ENCODE results near the gene ZNF628.

ZNF628 gene

DNA sequence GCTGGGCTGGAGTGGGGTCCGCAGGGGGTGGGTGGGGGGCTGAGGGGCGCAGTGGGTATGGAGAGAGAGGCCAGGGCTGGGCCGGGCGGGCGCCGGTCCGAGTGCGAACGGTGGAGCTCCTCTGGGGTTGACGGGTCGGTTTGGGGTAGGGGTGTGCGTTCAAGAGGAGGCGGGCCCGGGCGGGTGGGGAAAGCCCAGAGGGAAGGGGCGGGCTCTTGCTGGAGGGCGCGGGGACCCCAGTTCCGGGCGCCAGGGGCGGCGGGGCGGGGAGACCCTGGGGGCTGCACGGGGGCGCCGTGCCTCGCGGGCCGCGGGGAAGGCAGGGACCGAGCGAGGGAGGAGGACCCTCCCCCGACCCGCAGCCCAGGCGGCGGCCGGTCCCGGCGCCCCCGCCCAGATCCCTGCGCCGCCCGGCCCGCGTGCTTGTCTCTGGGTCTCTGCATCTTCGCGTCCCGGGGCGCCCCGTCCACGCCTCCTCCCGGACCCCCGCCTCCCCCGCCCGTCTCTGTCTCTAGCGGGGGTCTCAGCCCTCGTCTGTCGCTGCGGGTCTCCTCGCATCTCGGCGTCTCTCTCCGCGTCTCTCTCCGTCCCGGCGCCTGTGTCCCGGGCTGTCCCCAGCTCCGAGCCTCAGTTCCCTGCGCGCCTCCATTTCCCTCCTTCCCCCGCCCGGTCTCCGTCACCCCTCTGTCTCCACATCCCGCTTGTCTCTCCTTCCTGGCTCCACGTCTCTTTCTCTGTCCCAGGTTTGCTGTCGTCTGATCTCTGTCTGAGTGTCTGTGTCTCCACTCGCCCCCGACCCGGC, 25.1 kb upstream of the ZNF628 start:
- no peak for DNase-seq

DNA sequence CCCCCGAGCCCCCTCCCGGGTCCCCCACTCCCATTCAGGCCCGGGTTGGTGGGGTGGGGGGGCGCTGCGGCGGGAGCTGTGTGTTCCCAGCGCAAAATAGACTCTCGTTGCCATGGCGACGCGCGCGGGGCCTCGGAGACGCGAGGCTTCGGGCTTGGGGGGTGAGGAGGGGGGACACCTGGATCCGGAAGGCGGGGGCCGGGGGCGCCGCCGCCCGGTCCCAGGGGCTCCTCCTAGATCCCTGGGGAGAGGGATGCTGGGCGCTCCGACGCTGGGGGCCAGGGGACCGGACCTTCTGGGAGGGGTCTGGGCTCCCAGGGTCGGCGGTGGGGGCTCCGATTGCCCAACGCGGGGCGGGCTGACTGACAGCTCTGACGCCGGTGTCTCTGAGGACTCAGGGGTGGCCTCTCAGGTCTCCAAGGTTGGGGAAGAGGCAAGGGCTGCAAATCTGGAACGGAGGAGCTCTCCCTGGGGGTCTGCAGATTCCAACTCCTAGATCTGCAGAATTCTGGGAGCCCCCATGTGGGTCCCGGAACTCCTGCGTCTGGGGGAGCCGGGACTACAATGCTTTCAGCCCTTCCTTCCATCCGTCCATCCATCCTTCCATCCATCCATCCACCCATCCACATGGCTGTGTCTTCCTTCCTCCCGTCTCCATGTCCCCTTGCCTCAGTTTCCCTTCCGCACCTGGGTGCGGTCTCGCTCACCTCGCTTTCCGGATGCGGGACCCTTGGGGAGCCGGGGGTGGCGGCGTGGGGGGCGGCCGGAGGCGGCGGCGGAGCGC, 24.3 kb upstream of the ZNF628 start:
- DNase-seq = no peak

GRCh38 chr19:55452749-55453346, 23.6 kb upstream of the ZNF628 start:
- no peak for DNase-seq

DNA sequence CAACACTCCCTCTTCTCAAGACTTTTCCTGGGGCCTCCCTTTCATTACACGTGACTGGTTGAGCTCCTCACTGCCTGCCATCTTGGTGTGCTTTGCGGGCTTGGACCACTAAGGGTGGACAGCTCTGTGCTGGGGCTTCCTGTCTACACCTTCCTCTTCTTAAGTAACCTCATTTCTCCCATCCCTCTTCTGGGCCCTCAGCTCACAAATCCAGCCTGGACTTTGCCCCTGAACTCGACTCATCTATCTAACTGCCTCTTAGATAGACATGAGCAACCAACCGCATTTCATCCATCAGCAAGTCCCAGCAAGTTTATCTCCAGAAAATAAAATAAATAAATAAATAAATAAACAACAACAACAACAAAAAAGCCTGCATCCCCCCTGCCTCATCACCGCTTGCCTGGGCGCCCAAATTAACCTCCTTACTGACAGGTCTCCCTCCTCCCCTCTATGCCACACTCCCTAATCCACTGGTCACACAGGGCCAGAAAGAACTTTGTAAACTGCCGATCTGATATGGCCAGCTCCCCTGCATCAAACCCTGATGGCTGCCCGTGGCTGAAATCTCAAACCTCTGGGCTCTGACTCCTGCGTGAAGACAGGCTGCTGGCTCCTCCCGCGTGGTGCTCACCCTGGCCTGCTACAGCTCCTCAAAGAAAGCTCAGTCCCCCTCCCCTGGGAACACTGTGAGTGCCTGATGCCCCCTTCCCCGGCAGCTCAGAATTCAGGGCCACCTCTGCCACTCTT, 22.7 kb upstream of the ZNF628 start:
- DNase-seq = no peak

GRCh38 chr19:55454787-55455243, 21.6 kb upstream of the ZNF628 start:
- no peak for DNase-seq

GRCh38 chr19:55455576-55456235, 20.7 kb upstream of the ZNF628 start:
- DNase-seq = no peak

- DNase-seq = no peak
Measured at GRCh38 chr19:55456347-55456746, 20.1 kb upstream of the ZNF628 start.

GRCh38 chr19:55457683-55458457, 18.5 kb upstream of the ZNF628 start:
- no peak for DNase-seq

GRCh38 chr19:55459551-55459949, 16.9 kb upstream of the ZNF628 start:
- no peak for DNase-seq

DNA sequence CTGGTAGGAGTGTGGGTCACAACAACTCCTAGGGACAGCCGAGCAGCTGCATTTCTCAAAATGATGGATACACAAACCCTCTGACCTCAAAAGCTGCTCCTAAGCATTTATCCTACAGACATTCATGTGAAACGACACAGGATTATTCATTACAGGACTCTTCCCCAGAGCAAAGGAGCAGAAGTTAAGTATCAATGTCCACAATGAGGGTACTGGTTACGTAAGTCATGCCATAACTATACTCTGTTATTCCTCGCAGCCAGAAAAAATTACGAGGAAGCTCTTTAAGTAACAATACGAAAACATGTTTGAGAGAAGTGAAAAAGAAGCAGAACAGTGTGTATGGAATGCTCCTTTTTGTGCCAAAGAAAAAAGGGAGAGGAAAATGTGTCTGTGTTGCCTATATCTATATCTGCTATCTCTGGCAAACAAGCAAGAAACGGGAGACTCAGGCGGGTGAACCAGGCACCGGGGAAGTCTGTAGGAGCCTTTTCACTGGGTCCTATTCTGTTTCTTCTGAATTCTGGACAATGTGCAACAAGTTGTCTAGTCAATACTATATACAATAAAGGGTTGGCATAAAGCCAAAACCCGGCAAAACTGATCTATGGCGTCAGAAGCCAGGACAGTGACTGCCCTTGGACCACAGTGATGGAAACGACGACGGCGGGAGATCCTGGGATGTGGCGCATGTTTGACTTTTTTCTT, 16.3 kb upstream of the ZNF628 start:
- no peak for DNase-seq

DNA sequence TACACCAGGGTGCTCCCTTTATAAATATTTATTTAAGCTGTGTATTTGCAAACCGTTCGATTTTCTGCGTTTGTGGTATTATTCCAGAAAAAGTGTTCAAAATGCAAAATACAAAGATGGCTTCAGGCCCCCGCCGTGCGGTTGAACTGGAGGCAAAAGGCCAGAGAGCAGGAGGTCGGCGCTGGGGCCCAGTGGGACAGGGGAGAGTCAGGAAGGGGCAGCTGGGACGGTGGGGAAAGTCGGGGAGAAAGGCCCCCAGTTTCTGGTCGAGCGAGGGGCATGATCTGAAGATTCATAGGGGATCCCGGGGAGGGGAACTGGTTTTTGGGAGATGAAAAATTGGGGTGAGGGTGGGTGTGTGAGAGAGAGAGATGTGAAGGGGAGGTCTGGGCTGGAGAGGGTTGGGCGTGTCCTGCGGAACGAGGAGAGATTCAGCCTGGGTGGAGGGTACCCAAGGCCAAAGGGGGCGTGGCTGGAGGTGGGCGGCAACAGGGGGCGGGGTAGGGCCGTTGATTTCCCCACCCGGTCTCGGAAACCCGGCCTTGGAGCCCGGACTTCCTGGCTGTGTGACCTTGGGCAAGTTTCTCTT, 15.7 kb upstream of the ZNF628 start:
- DNase-seq = no peak

GRCh38 chr19:55461259-55461973, 15.0 kb upstream of the ZNF628 start, which contains the start of gene ISOC2:
ISOC2 (minus strand) TSS chr19:55461642; CDS start chr19:55456486, 5,156 bp downstream.
- peak; percentile 97 for DNase-seq

DNA sequence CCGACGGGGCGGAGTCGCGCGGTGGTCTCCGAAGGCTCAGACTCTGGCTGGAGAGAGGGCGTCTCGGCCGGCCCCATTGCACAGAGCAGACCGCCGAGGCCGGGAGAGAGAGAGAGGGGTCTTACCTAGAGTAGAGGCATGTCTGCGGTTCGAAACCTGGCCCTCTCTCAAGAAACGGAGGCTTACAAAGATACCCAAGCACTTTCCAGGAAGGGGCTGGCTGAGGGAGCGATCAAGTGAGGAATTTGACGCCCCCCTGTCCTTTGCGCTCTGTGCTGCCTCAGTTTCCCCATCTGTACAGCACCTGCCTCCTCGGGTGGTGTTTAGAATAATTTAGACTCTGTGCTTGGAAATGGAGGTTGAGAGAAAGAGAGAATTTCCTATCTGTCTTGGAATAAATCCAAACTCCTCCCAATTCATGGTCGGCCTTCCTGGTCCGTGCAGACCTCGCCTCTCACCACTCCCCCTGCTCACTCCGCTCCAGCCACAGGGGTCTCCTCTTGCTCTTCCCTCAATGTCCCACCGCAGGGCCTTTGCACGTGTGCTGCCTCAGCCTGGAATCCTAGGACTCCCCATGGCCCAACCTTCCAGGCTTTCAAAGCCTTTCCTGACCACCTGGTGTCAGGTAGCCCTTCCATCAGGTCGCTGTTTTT, 14.3 kb upstream of the ZNF628 start:
- no peak for DNase-seq

GRCh38 chr19:55462722-55463121, 13.7 kb upstream of the ZNF628 start:
- no peak for DNase-seq

DNA sequence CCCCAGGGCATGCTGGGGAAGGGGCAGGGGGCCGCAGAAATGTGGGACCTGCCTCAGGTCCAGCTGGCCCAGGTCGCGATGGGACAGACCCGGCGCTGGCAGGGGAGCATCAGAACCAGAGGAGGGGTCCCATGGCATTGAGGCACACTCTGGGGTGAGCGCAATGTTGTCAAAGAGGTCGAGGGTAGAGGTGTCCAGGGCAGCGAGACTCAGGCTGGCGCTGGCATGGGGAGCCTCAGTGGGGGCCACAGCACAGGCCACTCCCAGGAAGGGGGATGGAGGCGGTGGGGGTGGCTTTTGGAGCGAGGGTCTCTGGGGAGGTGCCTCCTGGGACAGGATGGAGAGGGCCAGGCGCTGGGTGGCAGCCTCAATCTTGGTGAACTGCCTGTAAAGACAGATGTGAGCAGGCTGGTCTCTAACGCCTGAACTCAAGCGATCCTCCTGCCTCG, 12.8 kb upstream of the ZNF628 start:
- no peak for DNase-seq

DNA sequence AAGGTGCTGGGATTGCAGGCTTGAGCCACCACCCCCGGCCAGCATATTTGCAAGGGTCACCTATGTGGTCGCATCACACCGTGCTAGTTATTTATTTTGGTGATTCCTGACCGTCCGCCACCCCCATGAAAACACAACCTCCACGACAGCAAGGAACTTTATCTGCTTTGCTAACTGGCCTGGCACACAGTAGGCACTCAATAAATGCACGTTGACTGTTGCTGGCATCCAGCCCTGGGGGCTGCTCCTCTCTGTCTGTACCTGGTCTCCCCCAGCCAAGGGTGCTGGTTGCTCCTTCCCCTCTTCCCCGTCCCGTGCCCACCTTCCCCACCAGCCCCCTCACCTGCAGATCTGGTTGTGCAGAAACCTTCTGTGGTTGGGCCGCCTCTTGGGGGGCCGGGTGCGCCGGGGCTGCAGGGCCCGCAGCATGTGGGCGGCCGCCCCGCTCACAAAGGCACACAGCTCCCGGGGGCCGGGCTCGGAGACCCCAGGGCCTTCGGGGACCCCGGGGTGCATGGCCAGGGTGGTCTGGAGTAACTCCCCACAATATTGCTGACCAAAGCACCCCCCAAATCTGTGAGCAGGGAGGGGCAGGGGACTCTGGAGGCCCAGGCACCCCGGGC, 12.3 kb upstream of the ZNF628 start:
- DNase-seq = no peak

DNA sequence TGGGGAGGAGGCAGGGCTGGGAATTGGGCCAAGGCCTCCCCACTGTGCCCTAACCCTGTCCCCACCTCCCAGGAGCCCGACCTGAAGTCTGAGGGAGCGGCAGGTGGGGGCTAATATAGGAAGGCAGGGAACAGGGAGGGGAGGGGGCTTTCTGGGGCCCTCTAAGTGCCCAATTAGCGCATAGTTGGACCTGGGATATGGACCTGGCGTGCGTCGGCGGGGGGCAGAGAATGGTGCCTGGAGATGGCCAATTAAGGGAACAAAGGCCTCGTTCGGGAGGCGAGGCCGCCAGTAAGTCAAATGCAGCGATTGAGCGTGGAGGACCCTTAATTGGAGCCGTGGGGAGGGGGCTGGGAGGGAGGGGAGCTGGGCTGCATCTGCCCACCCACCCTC, 11.8 kb upstream of the ZNF628 start, which contains the start of gene C19orf85:
TSS of gene C19orf85 (minus strand) at position 90 of the 393 bp plus-strand sequence. CDS start 197 bp downstream, outside the sequence.
- DNase-seq = no peak

GRCh38 chr19:55465460-55466240, 10.8 kb upstream of the ZNF628 start:
- DNase-seq = no peak

All from NCI-H2107 (cell line).